ENCODE measurements around the gene C6orf163.

Gene C6orf163

GRCh38 chr6:87357479-87358196, 13.0 kb downstream of the C6orf163 start:
- no peak for DNase-seq

- no peak for DNase-seq
These were observed 20.1 kb downstream of the C6orf163 start for GRCh38 chr6:87364602-87365252.

- DNase-seq: no peak
These were observed 21.6 kb downstream of the C6orf163 start for GRCh38 chr6:87366072-87366827.

- DNase-seq: no peak
These were observed 22.3 kb downstream of the C6orf163 start for GRCh38 chr6:87366899-87367298.

- no peak for DNase-seq
These were observed 28.8 kb downstream of the C6orf163 start for GRCh38 chr6:87373377-87373776.

- DNase-seq: no peak
These were observed 30.7 kb downstream of the C6orf163 start for GRCh38 chr6:87375315-87375714.

GRCh38 chr6:87376643-87377042, 32.0 kb downstream of the C6orf163 start:
- DNase-seq: no peak

- DNase-seq: no peak
These were observed 34.3 kb downstream of the C6orf163 start for GRCh38 chr6:87378947-87379346.

- no peak for DNase-seq
These were observed 38.2 kb downstream of the C6orf163 start for GRCh38 chr6:87382861-87383260.

- no peak for DNase-seq
These were observed 39.4 kb downstream of the C6orf163 start for GRCh38 chr6:87384038-87384437.

- DNase-seq: no peak
These were observed 39.8 kb downstream of the C6orf163 start for GRCh38 chr6:87384449-87384848.

GRCh38 chr6:87391334-87391733, 46.7 kb downstream of the C6orf163 start:
- DNase-seq: no peak

GRCh38 chr6:87393026-87393622, 48.5 kb downstream of the C6orf163 start:
- DNase-seq: peak; percentile 18 to 41

- DNase-seq: no peak
These were observed 50.8 kb downstream of the C6orf163 start for GRCh38 chr6:87395431-87395830.

GRCh38 chr6:87396595-87397392, 52.2 kb downstream of the C6orf163 start:
- no peak for DNase-seq

GRCh38 chr6:87397656-87398055, 53.0 kb downstream of the C6orf163 start:
- no peak for DNase-seq

GRCh38 chr6:87401832-87402231, 57.2 kb downstream of the C6orf163 start:
- DNase-seq: no peak

- DNase-seq: no peak
These were observed 62.9 kb downstream of the C6orf163 start for GRCh38 chr6:87407561-87407900.

- peak; percentile 79 to 81 for DNase-seq
These were observed 63.5 kb downstream of the C6orf163 start, which contains the start of gene CFAP206 for GRCh38 chr6:87407901-87408720. Gene CFAP206 (plus strand): TSS chr6:87407972. CDS start chr6:87409840, 1,868 bp downstream.

- DNase-seq: no peak
These were observed 64.1 kb downstream of the C6orf163 start for GRCh38 chr6:87408721-87409155.

Data from stimulated activated CD4-positive, alpha-beta T cell treated with anti-CD3 and anti-CD28 coated beads, Interleukin-2, amount 100 ng/mL, for 24 hours (primary cell).